ENCODE results near the gene RBCK1. TPM values are rescaled to one million over a fixed set of nuclear protein-coding genes. Genes with fewer than 3 reads are reported as not detected.

RBCK1 gene
- total and polyA plus RNA-seq, 9 of the 15 experiments (the other 6 are each of a cell fraction or from before 2014, with no cell fraction given) = 5.9 to 59.3 (median 26.5) TPM

DNA sequence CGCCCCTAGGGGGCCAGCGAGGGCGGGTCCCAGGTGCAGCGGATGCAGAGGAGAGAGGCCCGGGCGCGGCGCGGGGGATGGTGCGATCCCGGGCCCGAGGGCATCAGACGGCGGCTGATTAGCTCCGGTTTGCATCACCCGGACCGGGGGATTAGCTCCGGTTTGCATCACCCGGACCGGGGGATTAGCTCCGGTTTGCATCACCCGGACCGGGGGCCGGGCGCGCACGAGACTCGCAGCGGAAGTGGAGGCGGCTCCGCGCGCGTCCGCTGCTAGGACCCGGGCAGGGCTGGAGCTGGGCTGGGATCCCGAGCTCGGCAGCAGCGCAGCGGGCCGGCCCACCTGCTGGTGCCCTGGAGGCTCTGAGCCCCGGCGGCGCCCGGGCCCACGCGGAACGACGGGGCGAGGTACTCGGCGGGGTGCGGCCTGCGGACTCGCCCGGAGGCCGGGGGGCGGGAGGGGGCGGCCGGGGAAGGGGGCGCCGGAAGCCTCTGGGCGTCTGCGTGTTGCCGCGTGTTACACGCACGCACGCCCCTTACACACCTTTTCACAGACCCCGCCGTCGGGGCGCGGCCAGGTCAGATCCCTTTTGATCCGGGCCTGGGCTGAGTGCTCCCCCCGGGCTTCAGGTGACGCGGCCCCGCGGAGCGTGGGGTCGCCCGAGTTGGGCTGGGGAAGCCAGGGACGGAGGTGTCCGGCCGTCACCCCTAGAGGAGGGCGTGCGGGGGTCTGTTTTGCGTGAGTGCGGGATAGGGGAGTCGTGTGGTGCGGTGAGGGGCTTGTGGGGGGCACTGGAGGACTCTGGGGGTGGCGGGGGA, 27.1 kb upstream of the RBCK1 start (continued):
- TF ChIP-seq HNRNPL (IDR thresholded peaks at IDR 0.05; ENCODE audit: low read depth, low read length) = no peak
- peak; percentile 31; the same call in 1 of the 2 replicates for TF ChIP-seq ZNF143 (CRISPR knock-in tag; IDR thresholded peaks at IDR 0.05)
- TF ChIP-seq, protein P1, sequence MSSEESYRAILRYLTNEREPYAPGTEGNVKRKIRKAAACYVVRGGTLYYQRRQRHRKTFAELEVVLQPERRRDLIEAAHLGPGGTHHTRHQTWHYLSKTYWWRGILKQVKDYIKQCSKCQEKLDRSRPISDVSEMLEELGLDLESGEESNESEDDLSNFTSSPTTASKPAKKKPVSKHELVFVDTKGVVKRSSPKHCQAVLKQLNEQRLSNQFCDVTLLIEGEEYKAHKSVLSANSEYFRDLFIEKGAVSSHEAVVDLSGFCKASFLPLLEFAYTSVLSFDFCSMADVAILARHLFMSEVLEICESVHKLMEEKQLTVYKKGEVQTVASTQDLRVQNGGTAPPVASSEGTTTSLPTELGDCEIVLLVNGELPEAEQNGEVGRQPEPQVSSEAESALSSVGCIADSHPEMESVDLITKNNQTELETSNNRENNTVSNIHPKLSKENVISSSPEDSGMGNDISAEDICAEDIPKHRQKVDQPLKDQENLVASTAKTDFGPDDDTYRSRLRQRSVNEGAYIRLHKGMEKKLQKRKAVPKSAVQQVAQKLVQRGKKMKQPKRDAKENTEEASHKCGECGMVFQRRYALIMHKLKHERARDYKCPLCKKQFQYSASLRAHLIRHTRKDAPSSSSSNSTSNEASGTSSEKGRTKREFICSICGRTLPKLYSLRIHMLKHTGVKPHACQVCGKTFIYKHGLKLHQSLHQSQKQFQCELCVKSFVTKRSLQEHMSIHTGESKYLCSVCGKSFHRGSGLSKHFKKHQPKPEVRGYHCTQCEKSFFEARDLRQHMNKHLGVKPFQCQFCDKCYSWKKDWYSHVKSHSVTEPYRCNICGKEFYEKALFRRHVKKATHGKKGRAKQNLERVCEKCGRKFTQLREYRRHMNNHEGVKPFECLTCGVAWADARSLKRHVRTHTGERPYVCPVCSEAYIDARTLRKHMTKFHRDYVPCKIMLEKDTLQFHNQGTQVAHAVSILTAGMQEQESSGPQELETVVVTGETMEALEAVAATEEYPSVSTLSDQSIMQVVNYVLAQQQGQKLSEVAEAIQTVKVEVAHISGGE (CRISPR knock-in tag; IDR thresholded peaks at IDR 0.05) = peak; percentile 32 to 94 (median 87); a peak in 5 of 6 replicates
- TF ChIP-seq, protein P2, sequence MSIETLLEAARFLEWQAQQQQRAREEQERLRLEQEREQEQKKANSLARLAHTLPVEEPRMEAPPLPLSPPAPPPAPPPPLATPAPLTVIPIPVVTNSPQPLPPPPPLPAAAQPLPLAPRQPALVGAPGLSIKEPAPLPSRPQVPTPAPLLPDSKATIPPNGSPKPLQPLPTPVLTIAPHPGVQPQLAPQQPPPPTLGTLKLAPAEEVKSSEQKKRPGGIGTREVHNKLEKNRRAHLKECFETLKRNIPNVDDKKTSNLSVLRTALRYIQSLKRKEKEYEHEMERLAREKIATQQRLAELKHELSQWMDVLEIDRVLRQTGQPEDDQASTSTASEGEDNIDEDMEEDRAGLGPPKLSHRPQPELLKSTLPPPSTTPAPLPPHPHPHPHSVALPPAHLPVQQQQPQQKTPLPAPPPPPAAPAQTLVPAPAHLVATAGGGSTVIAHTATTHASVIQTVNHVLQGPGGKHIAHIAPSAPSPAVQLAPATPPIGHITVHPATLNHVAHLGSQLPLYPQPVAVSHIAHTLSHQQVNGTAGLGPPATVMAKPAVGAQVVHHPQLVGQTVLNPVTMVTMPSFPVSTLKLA (conservative IDR thresholded peaks at IDR 0.05) = peak; percentile 63 to 82
- TF ChIP-seq, protein P3, sequence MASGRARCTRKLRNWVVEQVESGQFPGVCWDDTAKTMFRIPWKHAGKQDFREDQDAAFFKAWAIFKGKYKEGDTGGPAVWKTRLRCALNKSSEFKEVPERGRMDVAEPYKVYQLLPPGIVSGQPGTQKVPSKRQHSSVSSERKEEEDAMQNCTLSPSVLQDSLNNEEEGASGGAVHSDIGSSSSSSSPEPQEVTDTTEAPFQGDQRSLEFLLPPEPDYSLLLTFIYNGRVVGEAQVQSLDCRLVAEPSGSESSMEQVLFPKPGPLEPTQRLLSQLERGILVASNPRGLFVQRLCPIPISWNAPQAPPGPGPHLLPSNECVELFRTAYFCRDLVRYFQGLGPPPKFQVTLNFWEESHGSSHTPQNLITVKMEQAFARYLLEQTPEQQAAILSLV (tag; IDR thresholded peaks at IDR 0.05) = peak; percentile 89
- TF ChIP-seq, protein P4, sequence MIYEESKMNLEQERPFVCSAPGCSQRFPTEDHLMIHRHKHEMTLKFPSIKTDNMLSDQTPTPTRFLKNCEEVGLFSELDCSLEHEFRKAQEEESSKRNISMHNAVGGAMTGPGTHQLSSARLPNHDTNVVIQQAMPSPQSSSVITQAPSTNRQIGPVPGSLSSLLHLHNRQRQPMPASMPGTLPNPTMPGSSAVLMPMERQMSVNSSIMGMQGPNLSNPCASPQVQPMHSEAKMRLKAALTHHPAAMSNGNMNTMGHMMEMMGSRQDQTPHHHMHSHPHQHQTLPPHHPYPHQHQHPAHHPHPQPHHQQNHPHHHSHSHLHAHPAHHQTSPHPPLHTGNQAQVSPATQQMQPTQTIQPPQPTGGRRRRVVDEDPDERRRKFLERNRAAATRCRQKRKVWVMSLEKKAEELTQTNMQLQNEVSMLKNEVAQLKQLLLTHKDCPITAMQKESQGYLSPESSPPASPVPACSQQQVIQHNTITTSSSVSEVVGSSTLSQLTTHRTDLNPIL (CRISPR knock-in tag; IDR thresholded peaks at IDR 0.05) = no peak
- no peak for TF ChIP-seq CBX5 (IDR thresholded peaks at IDR 0.05; ENCODE audit: borderline replicate concordance, low read depth)
- no peak for TF ChIP-seq U2AF1 (optimal IDR thresholded peaks at IDR 0.05; ENCODE audit: low read depth, low read length)
- TF ChIP-seq, protein P5, sequence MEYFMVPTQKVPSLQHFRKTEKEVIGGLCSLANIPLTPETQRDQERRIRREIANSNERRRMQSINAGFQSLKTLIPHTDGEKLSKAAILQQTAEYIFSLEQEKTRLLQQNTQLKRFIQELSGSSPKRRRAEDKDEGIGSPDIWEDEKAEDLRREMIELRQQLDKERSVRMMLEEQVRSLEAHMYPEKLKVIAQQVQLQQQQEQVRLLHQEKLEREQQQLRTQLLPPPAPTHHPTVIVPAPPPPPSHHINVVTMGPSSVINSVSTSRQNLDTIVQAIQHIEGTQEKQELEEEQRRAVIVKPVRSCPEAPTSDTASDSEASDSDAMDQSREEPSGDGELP (CRISPR knock-in tag; IDR thresholded peaks at IDR 0.05; ENCODE audit: borderline replicate concordance) = peak; percentile 87
- TF ChIP-seq KDM1A (IDR thresholded peaks at IDR 0.05) = peak in 1 of 2 experiments; percentile 33; a peak in 2 of 4 replicates
- peak; percentile 52 to 73; a peak in 3 of 4 replicates for TF ChIP-seq TEAD1 (CRISPR knock-in tag; IDR thresholded peaks at IDR 0.05)
- no peak for TF ChIP-seq ZNF217 (CRISPR knock-in tag; IDR thresholded peaks at IDR 0.05)
- TF ChIP-seq RUNX1 (IDR thresholded peaks at IDR 0.05; ENCODE audit: low read depth) = no peak
- TF ChIP-seq BRCA1 (IDR thresholded peaks at IDR 0.05) = no peak
- TF ChIP-seq BRCA1 (CRISPR knock-in tag; IDR thresholded peaks at IDR 0.05) = 0 out of 2 replicates have a peak, but pooled peaks have one; percentile 30
- TF ChIP-seq L3MBTL2 (IDR thresholded peaks at IDR 0.05) = peak; percentile 52; the same call in 1 of the 2 replicates
- no peak for TF ChIP-seq NELFE (IDR thresholded peaks at IDR 0.05; ENCODE audit: insufficient read depth, insufficient read length)
- TF ChIP-seq FOXJ3 (CRISPR knock-in tag; IDR thresholded peaks at IDR 0.05) = no peak
- no peak for TF ChIP-seq POLR2B (IDR thresholded peaks at IDR 0.05; ENCODE audit: low read depth, partially characterized antibody)
